Measurements from ENCODE around the gene SIGLEC1. TPM values are rescaled to one million over a fixed set of nuclear protein-coding genes. Genes with fewer than 3 reads are reported as not detected.

Gene SIGLEC1
- total RNA-seq, 1 donor from 2014 or later = 0.04 TPM

GRCh38 chr20:3744037-3744436 is 31.6 kb upstream of the SIGLEC1 start:
- Mint-ChIP-seq H3K4me1 (peaks cover 10% of the 10 kb centered on the region), H3K4me3 (no peak overlapping the region)

GRCh38 chr20:3743251-3743650 is 30.9 kb upstream of the SIGLEC1 start:
- H3K9me3 Mint-ChIP-seq = no peaks in the 10 kb centered on the region
- no peak for DNase-seq (ENCODE audit: low spot score in 2 of 2, unreplicated experiment in 2 of 2)
- peaks cover 9% of the 10 kb centered on the region for H3K36me3 Mint-ChIP-seq
- TF ChIP-seq CTCF (IDR thresholded peaks at IDR 0.05; ENCODE audit: unreplicated experiment) = no peak
- peaks cover 10% of the 10 kb centered on the region for H3K4me1 Mint-ChIP-seq
- no peak overlapping the region for H3K27ac Mint-ChIP-seq
- H3K27me3 Mint-ChIP-seq (ENCODE audit: low read depth) = peaks cover 48% of the 10 kb centered on the region
- no peak overlapping the region for H3K4me3 Mint-ChIP-seq

More at GRCh38 chr20:3744037-3744436, 31.6 kb upstream of the SIGLEC1 start:
- Mint-ChIP-seq H3K27ac (no peak overlapping the region), H3K27me3 (ENCODE audit: low read depth) (peaks cover 56% of the 10 kb centered on the region), H3K36me3 (peaks cover 9% of the 10 kb centered on the region), H3K9me3 (no peaks in the 10 kb centered on the region)
- no peak for DNase-seq (ENCODE audit: low spot score in 2 of 2, unreplicated experiment in 2 of 2)
- no peak for TF ChIP-seq CTCF (IDR thresholded peaks at IDR 0.05; ENCODE audit: unreplicated experiment)

- H3K36me3 Mint-ChIP-seq = peaks cover 9% of the 10 kb centered on the region
- DNase-seq (ENCODE audit: low spot score in 2 of 2, unreplicated experiment in 2 of 2) = no peak
- H3K27me3 Mint-ChIP-seq (ENCODE audit: low read depth) = peaks cover 35% of the 10 kb centered on the region
- H3K27ac Mint-ChIP-seq = no peak overlapping the region
- peaks cover 10% of the 10 kb centered on the region for H3K4me1 Mint-ChIP-seq
- no peak for TF ChIP-seq CTCF (IDR thresholded peaks at IDR 0.05; ENCODE audit: unreplicated experiment)
- no peak overlapping the region for H3K4me3 Mint-ChIP-seq
- no peaks in the 10 kb centered on the region for H3K9me3 Mint-ChIP-seq
Measured at GRCh38 chr20:3741836-3742458, 29.5 kb upstream of the SIGLEC1 start.

GRCh38 chr20:3740615-3741301 is 28.4 kb upstream of the SIGLEC1 start:
- Mint-ChIP-seq H3K27me3 (ENCODE audit: low read depth) (peaks cover 23% of the 10 kb centered on the region), H3K4me3 (no peak overlapping the region), H3K9me3 (no peaks in the 10 kb centered on the region), H3K4me1 (peaks cover 10% of the 10 kb centered on the region), H3K36me3 (peaks cover 9% of the 10 kb centered on the region), H3K27ac (peak overlapping the region; percentile 18)
- no peak for TF ChIP-seq CTCF (IDR thresholded peaks at IDR 0.05; ENCODE audit: unreplicated experiment)
- no peak for DNase-seq (ENCODE audit: low spot score in 2 of 2, unreplicated experiment in 2 of 2)

- peaks cover 9% of the 10 kb centered on the region for H3K36me3 Mint-ChIP-seq
- TF ChIP-seq CTCF (IDR thresholded peaks at IDR 0.05; ENCODE audit: unreplicated experiment) = no peak
- peaks cover 17% of the 10 kb centered on the region for H3K27me3 Mint-ChIP-seq (ENCODE audit: low read depth)
- H3K9me3 Mint-ChIP-seq = no peaks in the 10 kb centered on the region
- peaks cover 10% of the 10 kb centered on the region for H3K4me1 Mint-ChIP-seq
- no peak for DNase-seq (ENCODE audit: low spot score in 2 of 2, unreplicated experiment in 2 of 2)
- no peak overlapping the region for H3K4me3 Mint-ChIP-seq
- H3K27ac Mint-ChIP-seq = no peak overlapping the region
Measured at GRCh38 chr20:3739926-3740451, 27.6 kb upstream of the SIGLEC1 start.

Data from mesothelial cell of epicardium (in vitro differentiated cells).